GM12873 (cell line): ENCODE results near the gene ARID5B.

ENCODE experiments used
- TF ChIP-seq, protein P1 (sequence below): IDR thresholded peaks from 2 replicates; pipeline ENCODE4 v1.5.1; 2012; ENCODE audit warnings: low read depth, mild to moderate bottlenecking, moderate library complexity, low read length, control low read depth; ENCODE audit not compliant: insufficient read depth; ENCODE audit errors: missing control alignments

ARID5B gene

DNA sequence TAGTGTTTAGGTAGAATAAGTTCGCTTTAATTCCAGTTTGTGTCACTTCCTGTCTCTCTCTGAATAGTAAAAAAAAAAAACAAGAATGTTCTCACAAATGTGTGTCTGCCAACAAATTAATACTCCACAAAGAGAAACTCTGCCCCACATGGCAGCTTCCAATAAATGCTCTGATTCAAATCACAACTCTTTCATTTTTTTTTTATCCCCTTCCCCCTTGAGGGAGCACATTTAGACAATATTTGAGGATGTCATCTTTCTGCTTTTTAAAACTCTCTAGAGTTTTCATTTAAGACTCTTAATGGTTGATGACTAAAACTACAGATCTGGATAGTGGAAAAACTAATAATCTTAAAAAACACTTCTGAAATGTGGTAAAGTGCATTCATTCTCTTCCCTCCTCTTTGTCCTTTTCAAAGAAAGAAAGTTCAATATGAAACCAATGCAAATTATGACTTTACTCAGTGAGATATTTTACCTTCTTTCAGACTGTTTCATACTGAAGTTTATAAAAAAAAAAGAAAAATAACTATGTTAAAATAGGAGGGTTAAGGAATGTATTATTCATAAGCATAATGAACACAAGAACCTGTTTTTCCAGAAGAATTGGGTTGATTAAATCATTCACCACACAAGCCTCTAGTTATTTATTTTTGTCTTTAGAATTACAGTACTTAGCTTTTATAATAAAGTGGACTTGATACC, 42.3 kb downstream of the ARID5B start:
- TF ChIP-seq, protein P1, sequence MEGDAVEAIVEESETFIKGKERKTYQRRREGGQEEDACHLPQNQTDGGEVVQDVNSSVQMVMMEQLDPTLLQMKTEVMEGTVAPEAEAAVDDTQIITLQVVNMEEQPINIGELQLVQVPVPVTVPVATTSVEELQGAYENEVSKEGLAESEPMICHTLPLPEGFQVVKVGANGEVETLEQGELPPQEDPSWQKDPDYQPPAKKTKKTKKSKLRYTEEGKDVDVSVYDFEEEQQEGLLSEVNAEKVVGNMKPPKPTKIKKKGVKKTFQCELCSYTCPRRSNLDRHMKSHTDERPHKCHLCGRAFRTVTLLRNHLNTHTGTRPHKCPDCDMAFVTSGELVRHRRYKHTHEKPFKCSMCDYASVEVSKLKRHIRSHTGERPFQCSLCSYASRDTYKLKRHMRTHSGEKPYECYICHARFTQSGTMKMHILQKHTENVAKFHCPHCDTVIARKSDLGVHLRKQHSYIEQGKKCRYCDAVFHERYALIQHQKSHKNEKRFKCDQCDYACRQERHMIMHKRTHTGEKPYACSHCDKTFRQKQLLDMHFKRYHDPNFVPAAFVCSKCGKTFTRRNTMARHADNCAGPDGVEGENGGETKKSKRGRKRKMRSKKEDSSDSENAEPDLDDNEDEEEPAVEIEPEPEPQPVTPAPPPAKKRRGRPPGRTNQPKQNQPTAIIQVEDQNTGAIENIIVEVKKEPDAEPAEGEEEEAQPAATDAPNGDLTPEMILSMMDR = peak; percentile 10

DNA sequence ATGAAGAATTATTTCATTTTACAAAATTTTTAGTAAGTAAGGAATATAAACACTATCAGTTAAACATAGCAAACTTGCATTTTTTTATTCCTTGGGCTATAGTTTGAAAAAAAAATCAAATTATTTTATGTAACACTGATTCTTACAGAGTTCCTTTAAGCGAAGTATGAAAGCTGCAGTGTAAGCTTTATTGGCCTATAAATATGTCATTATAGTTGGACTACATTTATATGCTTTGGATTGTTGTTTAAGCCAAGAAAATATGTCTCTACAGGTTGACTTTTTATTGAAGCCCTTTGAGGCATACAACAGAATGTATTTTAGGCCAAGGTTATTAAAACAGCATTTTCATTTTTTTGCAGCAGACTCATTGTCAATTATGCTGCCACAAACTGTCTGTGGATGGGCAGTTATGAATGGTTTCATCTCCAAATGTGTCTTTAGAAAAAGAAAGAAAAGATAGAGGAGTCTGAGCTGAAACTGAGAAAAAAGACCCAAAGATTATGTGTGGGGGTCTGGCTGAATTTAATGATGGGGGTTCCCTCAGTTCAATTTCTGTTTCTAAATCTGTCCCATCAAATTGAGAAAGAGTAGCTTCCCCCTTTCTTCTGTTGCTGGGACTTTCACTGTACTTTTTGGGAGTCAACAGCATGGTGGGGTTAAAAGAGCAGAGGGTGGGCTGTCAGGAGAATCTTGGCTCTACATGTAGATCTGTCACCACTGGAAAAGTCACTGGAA, 43.1 kb downstream of the ARID5B start:
- TF ChIP-seq, protein P1 = no peak

DNA sequence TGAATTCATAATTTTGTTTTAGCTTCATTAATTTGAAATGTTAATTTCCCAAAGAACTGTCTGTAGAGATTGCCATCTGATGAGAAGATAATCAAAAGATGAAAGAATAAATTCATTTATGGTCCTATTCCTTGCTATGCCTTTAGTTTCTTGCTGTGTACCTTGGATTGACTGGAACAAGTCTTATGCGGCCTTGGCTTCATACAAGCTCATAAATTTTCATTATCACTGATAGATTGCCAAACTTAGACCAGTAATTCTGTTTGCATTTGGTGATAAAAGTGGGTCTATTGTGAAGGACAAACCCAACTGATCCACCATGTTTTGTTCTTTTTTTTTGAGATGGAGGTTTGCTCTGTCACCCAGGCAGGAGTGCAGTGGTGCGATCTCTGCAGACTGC, 48.2 kb downstream of the ARID5B start:
- TF ChIP-seq, protein P1 = no peak

DNA sequence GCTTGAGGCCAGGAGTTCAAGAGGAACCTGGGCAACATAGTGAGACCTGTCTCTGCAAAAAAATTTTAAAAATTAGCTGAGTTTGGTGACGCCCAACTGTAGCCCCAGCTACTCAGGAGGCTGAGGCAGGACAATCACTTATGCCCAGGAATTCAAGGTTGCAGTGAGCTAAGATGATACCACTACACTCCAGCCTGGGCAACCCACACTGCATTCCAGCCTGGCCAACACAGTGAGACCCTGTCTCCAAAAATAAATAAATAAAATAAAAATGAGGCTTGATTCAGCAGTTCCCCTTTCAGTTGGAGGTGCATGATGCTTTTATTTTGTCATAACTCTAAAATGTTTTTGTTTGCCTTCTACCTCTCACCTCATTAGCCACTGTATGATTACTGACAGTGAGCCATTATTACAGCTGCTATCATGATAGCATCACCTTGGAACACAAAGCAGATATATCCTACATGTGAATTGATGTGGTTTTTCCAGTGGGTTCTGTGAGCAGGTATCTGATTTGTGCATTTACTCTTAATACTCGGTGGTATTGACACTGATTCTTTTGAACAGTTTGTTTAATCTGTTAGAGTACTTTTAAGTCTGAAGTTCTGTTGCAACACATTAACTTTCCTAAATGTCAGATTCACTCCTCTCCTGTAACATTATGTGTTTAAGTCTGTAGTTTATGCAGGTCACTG, 49.1 kb downstream of the ARID5B start:
- TF ChIP-seq, protein P1 = no peak

DNA sequence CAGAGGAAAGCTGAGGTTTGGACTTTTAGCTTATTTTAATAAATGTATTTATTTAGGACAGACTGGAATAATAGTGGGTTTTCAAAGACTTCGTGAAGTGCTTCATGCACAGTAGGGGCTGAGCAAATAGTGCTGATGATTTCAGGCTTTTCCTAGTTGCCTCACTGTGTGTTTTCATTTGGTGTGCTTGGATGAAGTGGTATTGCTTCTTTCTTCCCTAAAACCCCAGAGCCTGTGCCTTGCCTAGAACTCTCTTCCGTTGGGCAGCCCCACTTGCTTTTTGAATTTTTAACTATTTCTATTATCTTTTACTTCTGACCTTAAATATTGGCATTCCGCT, 49.6 kb downstream of the ARID5B start:
- TF ChIP-seq, protein P1 = no peak

DNA sequence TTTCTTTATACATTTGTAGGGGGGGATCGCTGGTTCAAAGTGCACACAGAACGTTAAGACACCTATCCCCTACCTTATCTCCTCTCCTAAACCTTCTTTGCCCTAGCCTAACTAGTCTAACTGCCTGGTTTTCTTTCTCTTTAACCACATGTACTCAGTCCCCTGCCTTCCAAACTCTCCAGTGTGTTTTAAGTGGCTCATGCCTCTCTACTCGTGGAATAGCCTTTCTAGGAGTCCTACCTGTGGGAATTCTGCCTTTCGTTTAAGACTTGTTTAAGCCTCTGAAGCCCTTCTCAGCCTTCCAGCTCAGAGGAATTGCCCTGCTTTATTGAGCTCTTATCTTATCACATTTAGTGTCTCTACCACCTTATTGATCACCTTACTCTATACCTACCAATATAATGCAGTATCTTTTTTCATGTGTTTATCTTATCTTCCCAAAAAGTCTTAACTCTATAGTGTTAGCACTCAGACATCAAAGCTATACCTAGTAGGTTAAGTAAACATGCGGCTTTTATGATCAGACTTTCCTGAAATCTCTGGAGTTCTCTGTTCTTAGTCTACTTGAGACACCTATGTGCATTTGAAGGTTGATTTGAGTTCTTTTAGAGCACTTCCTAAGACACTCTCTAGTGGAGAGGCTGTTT, 50.7 kb downstream of the ARID5B start:
- TF ChIP-seq, protein P1 = no peak

DNA sequence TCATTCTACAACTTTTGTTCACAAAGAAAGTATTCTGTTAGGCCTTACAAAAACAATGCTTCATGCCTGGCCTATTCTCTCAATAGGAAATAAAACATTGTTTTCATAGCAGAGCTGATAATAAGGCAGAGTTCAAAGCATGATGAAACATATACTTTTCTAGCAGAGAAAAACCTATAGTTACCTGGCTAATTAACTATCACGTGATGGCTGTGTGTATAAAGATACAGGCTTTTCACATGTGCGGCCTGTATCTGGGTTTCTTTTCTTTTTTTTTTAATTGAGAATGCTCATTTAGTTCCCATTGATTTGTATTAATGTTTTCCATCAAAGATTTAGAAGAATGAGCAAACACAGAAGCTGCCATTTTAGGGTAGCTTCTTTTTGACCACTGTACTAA, 51.7 kb downstream of the ARID5B start:
- TF ChIP-seq, protein P1 = no peak
